ENCODE results near the gene P2RX2. TPM values are rescaled to one million over a fixed set of nuclear protein-coding genes. Genes with fewer than 3 reads are reported as not detected.

P2RX2 gene
- total and polyA plus RNA-seq, 8 donors: 0.19 to 0.78 TPM; not detected in 6

GRCh38 chr12:132647858-132648257 lies 29.3 kb downstream of the P2RX2 start:
- DNase-seq: no peak
- 96 to 97% (median 96%) methylated on average over 10 of the region's 10 CpGs for WGBS, 5 donors
- Histone ChIP-seq H3K27ac (no peak overlapping the region), H3K4me1 (no peaks in the 10 kb centered on the region), H3K27me3 (no peaks in the 10 kb centered on the region), H3K9me3 (no peaks in the 10 kb centered on the region), H3K4me3 (no peak overlapping the region), H3K36me3 (peaks cover 29 to 93% (median 88%) of the 10 kb centered on the region in 4 donors)
- intact Hi-C loops (cut with DNase I; ENCODE audit: low total_unique reads): no loop called here
- TF ChIP-seq POLR2A (IDR thresholded peaks at IDR 0.05) (no peak), EP300 (IDR thresholded peaks at IDR 0.05) (no peak), POLR2AphosphoS5 (IDR thresholded peaks at IDR 0.05) (no peak), CTCF (IDR thresholded peaks at IDR 0.05) (no peak)

- TF ChIP-seq POLR2A (IDR thresholded peaks at IDR 0.05): no peak
- no peak for TF ChIP-seq POLR2AphosphoS5 (IDR thresholded peaks at IDR 0.05)
- no peak for TF ChIP-seq EP300 (IDR thresholded peaks at IDR 0.05)
- TF ChIP-seq CTCF (IDR thresholded peaks at IDR 0.05): no peak
- intact Hi-C loops (cut with DNase I; ENCODE audit: low total_unique reads): no loop called here
Measured at GRCh38 chr12:132648616-132649225, 30.1 kb downstream of the P2RX2 start.

GRCh38 chr12:132649226-132649945 lies 30.8 kb downstream of the P2RX2 start:
- TF ChIP-seq EP300 (IDR thresholded peaks at IDR 0.05): no peak
- no peak for TF ChIP-seq POLR2A (IDR thresholded peaks at IDR 0.05)
- TF ChIP-seq POLR2AphosphoS5 (IDR thresholded peaks at IDR 0.05): no peak
- TF ChIP-seq CTCF (IDR thresholded peaks at IDR 0.05): no peak
- DNase-seq: no peak
- Histone ChIP-seq H3K9me3 (no peaks in the 10 kb centered on the region), H3K36me3 (peaks cover 23 to 94% (median 89%) of the 10 kb centered on the region in 4 donors), H3K4me3 (no peak overlapping the region), H3K27ac (no peak overlapping the region), H3K27me3 (no peaks in the 10 kb centered on the region), H3K4me1 (no peaks in the 10 kb centered on the region)
- intact Hi-C loops (cut with DNase I; ENCODE audit: low total_unique reads): no loop called here
- 90 to 97% (median 95%) methylated on average over 17 to 27 of the region's 27 CpGs for WGBS, 5 donors

More at GRCh38 chr12:132648616-132649225, 30.1 kb downstream of the P2RX2 start:
- Histone ChIP-seq H3K9me3 (no peaks in the 10 kb centered on the region), H3K27ac (no peak overlapping the region), H3K36me3 (peaks cover 21 to 93% (median 88%) of the 10 kb centered on the region in 4 donors), H3K27me3 (no peaks in the 10 kb centered on the region), H3K4me1 (no peaks in the 10 kb centered on the region), H3K4me3 (no peak overlapping the region)
- no peak for DNase-seq
- WGBS, 5 donors: 92 to 96% (median 95%) methylated on average over 17 to 24 of the region's 24 CpGs

GRCh38 chr12:132651444-132652100 lies 33.0 kb downstream of the P2RX2 start:
- no peaks in the 10 kb centered on the region for H3K9me3 ChIP-seq
- intact Hi-C loops (cut with DNase I; ENCODE audit: low total_unique reads): no loop called here
- H3K36me3 ChIP-seq: peaks cover 41 to 98% (median 96%) of the 10 kb centered on the region in 4 donors
- no peaks in the 10 kb centered on the region for H3K27me3 ChIP-seq
- no peak overlapping the region for H3K4me3 ChIP-seq
- no peaks in the 10 kb centered on the region for H3K4me1 ChIP-seq
- no peak overlapping the region for H3K27ac ChIP-seq
- no peak for DNase-seq
- TF ChIP-seq POLR2AphosphoS5 (IDR thresholded peaks at IDR 0.05): no peak
- TF ChIP-seq POLR2A (IDR thresholded peaks at IDR 0.05): no peak
- TF ChIP-seq EP300 (IDR thresholded peaks at IDR 0.05): no peak
- TF ChIP-seq CTCF (IDR thresholded peaks at IDR 0.05): no peak
- 72 to 88% (median 76%) methylated on average over 9 of the region's 9 CpGs for WGBS, 5 donors
